SK-N-SH (cell line): ENCODE results near the gene SHB. TPM values are rescaled to one million over a fixed set of nuclear protein-coding genes. Genes with fewer than 3 reads are reported as not detected.

Experiments used
- CTCF ChIA-PET: fragments of 300-600, 350-600 bp; formaldehyde crosslinking; extraction: SDS; loops from one replicate; lab custom pipeline; 2021; lab: Yijun Ruan, JAX
- POLR2A ChIA-PET: fragments of 350-600 bp; sonication (Branson Sonifier 250); formaldehyde crosslinking; extraction: SDS; loops from one replicate; lab custom pipeline; 2020; ENCODE audit warnings: antibody characterized with exemption, inconsistent platforms; lab: Yijun Ruan, JAX
- DNase-seq: peaks from one replicate; pipeline ENCODE4 v3.0.0; 2012
- H2AFZ ChIP-seq: fragments of 200-600 bp; sonication (generic); 2 replicates; pipeline ENCODE4 v1.8.1; 2016; ENCODE audit warnings: antibody characterized with exemption, mild to moderate bottlenecking, low read depth
- H3F3A ChIP-seq: fragments of 200-600 bp; sonication (generic); replicated peaks from 2 replicates; pipeline ENCODE3; 2016; ENCODE audit warnings: antibody characterized with exemption, mild to moderate bottlenecking; ENCODE audit not compliant: insufficient read depth
- H3K27ac ChIP-seq, 2 experiments: fragments of 200-500 bp in 1 of 2; fragments of 200-600 bp in 1 of 2; sonication (Bioruptor generic) in 1 of 2; sonication (generic), shearing (Covaris generic) in 1 of 2; 2 replicates each; pipeline versions ENCODE4 v1.5.1 to v1.6.1; 2014 to 2016; ENCODE audit warnings: low read depth in 2 of 2, inconsistent platforms in 1 of 2, low read length in 1 of 2, mild to moderate bottlenecking in 1 of 2, mixed read lengths in 1 of 2
- H3K27me3 ChIP-seq: fragments of 200-600 bp; sonication (generic), shearing (Covaris generic); 2 replicates; pipeline ENCODE4 v1.6.1; 2016; ENCODE audit warnings: mixed run types; ENCODE audit not compliant: insufficient read depth
- H3K36me3 ChIP-seq, 2 experiments: fragments of 200-500 bp in 1 of 2; fragments of 200-600 bp in 1 of 2; sonication (Bioruptor generic) in 1 of 2; sonication (generic) in 1 of 2; replicated peaks in 1 of 2; 2 replicates each; pipeline versions ENCODE3 to v1.5.1; 2014 to 2016; ENCODE audit warnings: low read length in 1 of 2, mild to moderate bottlenecking in 1 of 2; ENCODE audit not compliant: insufficient read depth in 2 of 2, control insufficient read depth in 1 of 2
- H3K4me1 ChIP-seq, 2 experiments: fragments of 200-500 bp in 1 of 2; fragments of 200-600 bp in 1 of 2; sonication (Bioruptor generic) in 1 of 2; sonication (generic), shearing (Covaris generic) in 1 of 2; 2 replicates each; pipeline versions ENCODE4 v1.5.1 to v1.6.1; 2014 to 2016; ENCODE audit warnings: low read depth in 1 of 2, low read length in 1 of 2, mixed run types in 1 of 2; ENCODE audit not compliant: insufficient read depth in 2 of 2, control insufficient read depth in 1 of 2
- H3K4me2 ChIP-seq: fragments of 200-600 bp; sonication (generic), shearing (Covaris generic); 2 replicates; pipeline ENCODE4 v1.6.1; 2017; ENCODE audit warnings: mixed run types
- H3K4me3 ChIP-seq, 2 experiments: fragments of 200-500 bp in 1 of 2; fragments of 200-600 bp in 1 of 2; sonication (Bioruptor generic) in 1 of 2; sonication (generic), shearing (Covaris generic) in 1 of 2; 2 replicates each; pipeline versions ENCODE4 v1.5.1 to v1.8.1; 2014 to 2016; ENCODE audit warnings: low read depth in 2 of 2, inconsistent platforms in 1 of 2, low read length in 1 of 2, mild to moderate bottlenecking in 1 of 2, mixed read lengths in 1 of 2, moderate library complexity in 1 of 2
- H3K79me2 ChIP-seq: fragments of 200-600 bp; sonication (generic); 2 replicates; pipeline ENCODE4 v1.8.1; 2017; ENCODE audit warnings: mild to moderate bottlenecking; ENCODE audit not compliant: insufficient read depth
- H3K9ac ChIP-seq: fragments of 200-600 bp; sonication (generic); 2 replicates; pipeline ENCODE4 v1.6.1; 2017; ENCODE audit warnings: mixed run types
- H3K9me2 ChIP-seq: fragments of 200-600 bp; sonication (generic); 2 replicates; pipeline ENCODE4 v1.6.1; 2017; ENCODE audit warnings: mixed run types
- H3K9me3 ChIP-seq: fragments of 200-600 bp; sonication (generic); 2 replicates; pipeline ENCODE4 v1.6.1; 2017; ENCODE audit warnings: mixed run types, mild to moderate bottlenecking, moderate library complexity
- H4K20me1 ChIP-seq: fragments of 200-600 bp; sonication (generic); 2 replicates; pipeline ENCODE4 v1.6.1; 2017; ENCODE audit warnings: mild to moderate bottlenecking, mixed run types; ENCODE audit not compliant: insufficient read depth
- CHD2 ChIP-seq: fragments of 150-350 bp; IDR thresholded peaks from 2 replicates; pipeline ENCODE4 v1.6.1; 2018; ENCODE audit warnings: low read length; ENCODE audit not compliant: partially characterized antibody
- EP300 ChIP-seq, 2 experiments: IDR thresholded peaks; 2 replicates each; pipeline versions ENCODE4 v1.4.0 to v1.6.1; 2012; ENCODE audit warnings: borderline replicate concordance in 1 of 2, low read depth in 1 of 2, low read length in 1 of 2
- FOSL2 ChIP-seq: IDR thresholded peaks from 2 replicates; pipeline ENCODE4 v1.4.0; 2012; ENCODE audit warnings: low read depth, mild to moderate bottlenecking, moderate library complexity, borderline replicate concordance
- JUND ChIP-seq: IDR thresholded peaks from 2 replicates; pipeline ENCODE4 v1.4.0; 2012
- MAX ChIP-seq: IDR thresholded peaks from 2 replicates; pipeline ENCODE4 v1.4.0; 2012; ENCODE audit warnings: low read depth
- NFIC ChIP-seq: IDR thresholded peaks from 2 replicates; pipeline ENCODE4 v1.4.0; 2012; ENCODE audit warnings: borderline replicate concordance
- PBX3 ChIP-seq: IDR thresholded peaks from 2 replicates; pipeline ENCODE4; 2012
- RXRA ChIP-seq: IDR thresholded peaks from 2 replicates; pipeline ENCODE4 v1.4.0; 2012; ENCODE audit warnings: low read depth, mild to moderate bottlenecking, borderline replicate concordance
- TCF12 ChIP-seq: IDR thresholded peaks from 2 replicates; pipeline ENCODE4 v1.4.0; 2012
- YY1 ChIP-seq: IDR thresholded peaks from 2 replicates; pipeline ENCODE4 v1.4.0; 2012; ENCODE audit warnings: low read depth, mild to moderate bottlenecking
- ZBTB33 ChIP-seq: IDR thresholded peaks from 2 replicates; pipeline ENCODE4 v1.4.0; 2012; ENCODE audit warnings: low read depth, borderline replicate concordance
- WGBS: methylation state at CpG from one replicate; pipeline ENCODE4 v1.1.6; 2017; ENCODE audit warnings: low lambda C conversion rate; 5-methylcytosine and 5-hydroxymethylcytosine counted together
- polyA plus RNA-seq, 3 experiments: library from polyadenylated mRNA; depleted of rRNA; stranded (reverse); fragments of >200 nt; gene quantifications; 2 replicates each; pipeline ENCODE4 v1.2.3, GENCODE V29; 2012

The SHB gene
- polyA plus RNA-seq, 1 of the 3 experiments (the other 2 are of a cell fraction): 26.0 TPM

GRCh38 chr9:38018958-38019602 lies 49.9 kb downstream of the SHB start:
- Histone ChIP-seq H3K27ac (peak overlapping the region; percentile 97 to 99), H4K20me1 (no peaks in the 10 kb centered on the region), H3K4me3 (peak overlapping the region in 1 of 2 experiments; percentile 18; a peak in 1 of 4 replicates), H3K9me2 (no peaks in the 10 kb centered on the region), H3K4me1 (peaks cover 67 to 78% of the 10 kb centered on the region in 2 experiments), H3F3A (peaks cover 43% of the 10 kb centered on the region), H3K36me3 (peaks cover 11 to 25% of the 10 kb centered on the region in 2 experiments), H3K9me3 (no peaks in the 10 kb centered on the region), H3K79me2 (peaks cover 98% of the 10 kb centered on the region), H3K4me2 (peak overlapping the region; percentile 72), H3K27me3 (no peaks in the 10 kb centered on the region), H3K9ac (peak overlapping the region; percentile 61; the same call in 1 of the 2 replicates), H2AFZ (no peak overlapping the region)
- 31% methylated on average over 2 of the region's 6 CpGs for WGBS
- DNase-seq: no peak
- CTCF ChIA-PET: interaction anchor here (0.6 to 5.3 kb wide), 14 partner anchors 20 to 344 kb away, joined by 3 to 74 read pairs (median 6); partner anchors contain the start of gene SHB
- TF ChIP-seq RXRA: 0 out of 2 replicates have a peak, but pooled peaks have one; percentile 36
- TF ChIP-seq EP300 (IDR thresholded peaks at IDR 0.05; ENCODE audit: borderline replicate concordance in 1 of 2, low read depth in 1 of 2, low read length in 1 of 2): peak in 1 of 2 experiments; percentile 33; a peak in 1 of 4 replicates
- no peak for TF ChIP-seq YY1
- TF ChIP-seq TCF12: peak; percentile 73
- 0 out of 2 replicates have a peak, but pooled peaks have one; percentile 19 for TF ChIP-seq MAX
- TF ChIP-seq PBX3: peak; percentile 63
- TF ChIP-seq ZBTB33: no peak
- TF ChIP-seq NFIC: peak; percentile 63
- TF ChIP-seq JUND: peak; percentile 75; the same call in 1 of the 2 replicates
- TF ChIP-seq FOSL2: peak; percentile 84
- TF ChIP-seq CHD2: no peak
- POLR2A ChIA-PET: interaction anchor here (1.0 to 1.2 kb wide), 3 partner anchors 44 to 81 kb away, joined by 3 to 6 read pairs (median 3); no protein-coding TSS in a partner anchor
